Neural cell (in vitro differentiated cells): Measurements from ENCODE around the gene GCK. TPM values are rescaled to one million over a fixed set of nuclear protein-coding genes. Genes with fewer than 3 reads are reported as not detected.

Source experiments
- H2AFZ ChIP-seq: fragments of 200-600, 300-800 bp; sonication (generic), shearing (Covaris generic); 2 replicates; pipeline ENCODE4 v1.6.0; 2014; ENCODE audit warnings: low read depth, mild to moderate bottlenecking, antibody characterized with exemption, low read length, moderate library complexity
- H3F3A ChIP-seq: fragments of 200-600 bp; shearing (Covaris generic); 2 replicates; pipeline ENCODE4 v1.6.1; 2016; ENCODE audit warnings: mild to moderate bottlenecking, moderate library complexity, mixed read lengths, antibody characterized with exemption, low read length; ENCODE audit not compliant: insufficient read depth, poor library complexity, severe bottlenecking
- H3K27ac ChIP-seq: fragments of 200-600, 300-800 bp; sonication (generic), shearing (Covaris generic); 2 replicates; pipeline ENCODE4 v1.5.1; 2014; ENCODE audit warnings: mild to moderate bottlenecking, low read length, moderate library complexity
- H3K27me3 ChIP-seq: fragments of 300-800, 200-600 bp; sonication (generic), shearing (Covaris generic); 2 replicates; pipeline ENCODE4 v1.6.0; 2014; ENCODE audit warnings: mild to moderate bottlenecking, low read depth, low read length, moderate library complexity; ENCODE audit not compliant: insufficient read depth
- H3K36me3 ChIP-seq: fragments of 300-800, 200-600 bp; sonication (generic), shearing (Covaris generic); 2 replicates; pipeline ENCODE4 v1.5.1; 2014; ENCODE audit warnings: mild to moderate bottlenecking, antibody characterized with exemption, low read length, moderate library complexity; ENCODE audit not compliant: insufficient read depth
- H3K4me2 ChIP-seq: fragments of 300-800, 200-600 bp; sonication (generic), shearing (Covaris generic); 2 replicates; pipeline ENCODE4 v1.6.0; 2014; ENCODE audit warnings: mild to moderate bottlenecking, low read length
- H3K4me3 ChIP-seq: fragments of 300-800, 200-600 bp; sonication (generic), shearing (Covaris generic); 2 replicates; pipeline ENCODE4 v1.5.1; 2014; ENCODE audit warnings: mild to moderate bottlenecking, low read length, moderate library complexity
- H3K79me2 ChIP-seq: fragments of 200-600 bp; shearing (Covaris generic); replicated peaks from 2 replicates; pipeline ENCODE4 v1.6.0; 2014; ENCODE audit warnings: mild to moderate bottlenecking, low read length, moderate library complexity; ENCODE audit not compliant: insufficient read depth
- H3K9ac ChIP-seq: fragments of 300-800, 200-600 bp; sonication (generic), shearing (Covaris generic); 2 replicates; pipeline ENCODE4 v1.6.1; 2016; ENCODE audit warnings: mild to moderate bottlenecking, low read length, mixed read lengths
- H3K9me2 ChIP-seq: fragments of 200-600 bp; shearing (Covaris generic); 2 replicates; pipeline ENCODE4 v1.6.1; 2016; ENCODE audit warnings: mild to moderate bottlenecking, low read length, mixed read lengths; ENCODE audit not compliant: insufficient read depth
- H3K9me3 ChIP-seq: fragments of 200-600, 300-800 bp; sonication (generic), shearing (Covaris generic); 2 replicates; pipeline ENCODE4 v1.6.1; 2016; ENCODE audit warnings: mild to moderate bottlenecking, mixed run types, low read length, moderate library complexity, mixed read lengths
- H4K20me1 ChIP-seq: fragments of 200-600 bp; shearing (Covaris generic); 2 replicates; pipeline ENCODE4 v1.6.1; 2016; ENCODE audit warnings: mild to moderate bottlenecking, mixed run types; ENCODE audit not compliant: insufficient read depth
- CTCF ChIP-seq: fragments of 450-650 bp; IDR thresholded peaks from 2 replicates; pipeline ENCODE4 v1.5.1; 2014; ENCODE audit warnings: antibody characterized with exemption, mild to moderate bottlenecking, moderate library complexity; ENCODE audit not compliant: poor library complexity, severe bottlenecking
- EP300 ChIP-seq: fragments of 450-650 bp; conservative IDR thresholded peaks from 2 replicates; pipeline ENCODE4 v1.6.1; 2014; ENCODE audit warnings: antibody characterized with exemption, mild to moderate bottlenecking, moderate library complexity; ENCODE audit not compliant: poor library complexity, severe bottlenecking
- EZH2 ChIP-seq: fragments of 200-600, 300-800 bp; shearing (Covaris generic), sonication (generic); IDR thresholded peaks from 2 replicates; pipeline ENCODE4 v1.6.1; 2014; ENCODE audit warnings: antibody characterized with exemption, low read length, borderline replicate concordance, mild to moderate bottlenecking; ENCODE audit not compliant: insufficient read depth, poor library complexity, severe bottlenecking
- MXI1 ChIP-seq: fragments of 450-650 bp; conservative IDR thresholded peaks from 2 replicates; pipeline ENCODE4 v1.6.1; 2014; ENCODE audit warnings: antibody characterized with exemption, mild to moderate bottlenecking; ENCODE audit not compliant: poor library complexity, severe bottlenecking
- POLR2AphosphoS5 ChIP-seq: IDR thresholded peaks from 2 replicates; pipeline ENCODE4 v1.6.1; 2012
- RAD21 ChIP-seq: fragments of 450-650 bp; conservative IDR thresholded peaks from 2 replicates; pipeline ENCODE4 v1.6.1; 2014; ENCODE audit warnings: antibody characterized with exemption, mild to moderate bottlenecking, moderate library complexity
- REST ChIP-seq: IDR thresholded peaks from 2 replicates; pipeline ENCODE4 v1.6.1; 2012; ENCODE audit warnings: borderline replicate concordance
- SMC3 ChIP-seq: fragments of 450-650 bp; conservative IDR thresholded peaks from 2 replicates; pipeline ENCODE4 v1.6.1; 2014; ENCODE audit warnings: antibody characterized with exemption, mild to moderate bottlenecking, moderate library complexity; ENCODE audit not compliant: poor library complexity
- TAF1 ChIP-seq: IDR thresholded peaks from 2 replicates; pipeline ENCODE4 v1.6.1; 2012; ENCODE audit warnings: low read depth
- polyA plus RNA-seq: library from polyadenylated mRNA; depleted of rRNA; stranded (reverse); fragments of >200 nt; gene quantifications from 2 replicates; pipeline ENCODE4 v1.2.3, GENCODE V29; 2014

Gene GCK
- polyA plus RNA-seq, 1 donor from 2014 or later: 7.4 TPM

GRCh38 chr7:44225566-44226395, 36.5 kb upstream of the GCK start:
- TF ChIP-seq EZH2 (no peak), POLR2AphosphoS5 (peak; percentile 5)

GRCh38 chr7:44224974-44225565, 35.8 kb upstream of the GCK start:
- no peaks in the 10 kb centered on the region for H3K36me3 ChIP-seq
- H2AFZ ChIP-seq: no peak overlapping the region
- H3K27me3 ChIP-seq: no peaks in the 10 kb centered on the region
- no peak overlapping the region for H3K4me2 ChIP-seq
- no peaks in the 10 kb centered on the region for H3K79me2 ChIP-seq
- no peaks in the 10 kb centered on the region for H4K20me1 ChIP-seq
- no peaks in the 10 kb centered on the region for H3K9me2 ChIP-seq
- no peak overlapping the region for H3K9ac ChIP-seq
- no peaks in the 10 kb centered on the region for H3F3A ChIP-seq
- H3K4me3 ChIP-seq: no peak overlapping the region
- TF ChIP-seq EZH2: no peak
- TF ChIP-seq MXI1: no peak
- TF ChIP-seq SMC3: no peak
- TF ChIP-seq POLR2AphosphoS5: no peak
- no peak for TF ChIP-seq REST
- no peak for TF ChIP-seq EP300
- TF ChIP-seq RAD21: no peak
- TF ChIP-seq CTCF: no peak
- no peak for TF ChIP-seq TAF1
- no peaks in the 10 kb centered on the region for H3K9me3 ChIP-seq
- no peak overlapping the region for H3K27ac ChIP-seq

More at GRCh38 chr7:44225566-44226395, 36.5 kb upstream of the GCK start:
- Histone ChIP-seq H3K36me3 (no peaks in the 10 kb centered on the region), H3K9ac (no peak overlapping the region), H3F3A (no peaks in the 10 kb centered on the region), H3K9me3 (no peaks in the 10 kb centered on the region), H3K4me2 (no peak overlapping the region), H3K4me3 (no peak overlapping the region), H4K20me1 (no peaks in the 10 kb centered on the region), H3K9me2 (no peaks in the 10 kb centered on the region), H3K27me3 (no peaks in the 10 kb centered on the region), H3K79me2 (no peaks in the 10 kb centered on the region), H3K27ac (no peak overlapping the region), H2AFZ (no peak overlapping the region)
